D721Med (cell line): ENCODE data around the gene RALGPS2.

Experiments used
- DNase-seq: peaks from one replicate; pipeline ENCODE4 v3.0.0; 2011; ENCODE audit warnings: low spot score; ENCODE audit not compliant: insufficient read length
- FAIRE-seq: peaks from 2 replicates; lab custom pipeline; 2011; peaks lifted over from hg19 to GRCh38; lab: Jason Lieb, UNC
- TF ChIP-seq, protein P1 (sequence below): IDR thresholded peaks from 2 replicates; pipeline ENCODE4 v1.5.1; 2012; ENCODE audit warnings: mild to moderate bottlenecking, control low read depth; ENCODE audit not compliant: insufficient read depth; ENCODE audit errors: missing control alignments

The RALGPS2 gene

DNA sequence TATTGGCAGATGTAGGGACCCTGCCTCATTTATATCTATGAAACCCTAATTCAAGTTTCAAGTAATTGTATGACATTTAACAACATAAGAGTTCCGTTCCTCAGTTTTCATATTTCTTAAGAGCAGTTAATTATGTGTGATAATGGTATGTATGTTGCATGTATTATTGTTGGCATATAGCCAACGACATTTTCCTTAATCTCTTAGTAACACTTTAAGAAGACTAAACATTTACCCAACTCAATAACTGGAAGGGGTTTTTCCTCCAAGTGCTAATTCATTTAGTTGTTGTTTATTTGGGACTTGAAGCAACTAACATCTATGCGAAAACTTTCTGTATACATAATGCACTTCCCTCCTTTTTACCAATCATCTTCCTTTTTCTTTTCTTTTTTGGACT lies 1.5 kb upstream of the RALGPS2 start:
- TF ChIP-seq, protein P1, sequence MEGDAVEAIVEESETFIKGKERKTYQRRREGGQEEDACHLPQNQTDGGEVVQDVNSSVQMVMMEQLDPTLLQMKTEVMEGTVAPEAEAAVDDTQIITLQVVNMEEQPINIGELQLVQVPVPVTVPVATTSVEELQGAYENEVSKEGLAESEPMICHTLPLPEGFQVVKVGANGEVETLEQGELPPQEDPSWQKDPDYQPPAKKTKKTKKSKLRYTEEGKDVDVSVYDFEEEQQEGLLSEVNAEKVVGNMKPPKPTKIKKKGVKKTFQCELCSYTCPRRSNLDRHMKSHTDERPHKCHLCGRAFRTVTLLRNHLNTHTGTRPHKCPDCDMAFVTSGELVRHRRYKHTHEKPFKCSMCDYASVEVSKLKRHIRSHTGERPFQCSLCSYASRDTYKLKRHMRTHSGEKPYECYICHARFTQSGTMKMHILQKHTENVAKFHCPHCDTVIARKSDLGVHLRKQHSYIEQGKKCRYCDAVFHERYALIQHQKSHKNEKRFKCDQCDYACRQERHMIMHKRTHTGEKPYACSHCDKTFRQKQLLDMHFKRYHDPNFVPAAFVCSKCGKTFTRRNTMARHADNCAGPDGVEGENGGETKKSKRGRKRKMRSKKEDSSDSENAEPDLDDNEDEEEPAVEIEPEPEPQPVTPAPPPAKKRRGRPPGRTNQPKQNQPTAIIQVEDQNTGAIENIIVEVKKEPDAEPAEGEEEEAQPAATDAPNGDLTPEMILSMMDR, result no peak
- FAIRE-seq, result peak; percentile 93
- no peak for DNase-seq

GRCh38 chr1:178724376-178724727 lies 692 bp upstream of the RALGPS2 start:
- FAIRE-seq (no peak), DNase-seq (no peak)
- TF ChIP-seq, protein P1, result no peak

DNA sequence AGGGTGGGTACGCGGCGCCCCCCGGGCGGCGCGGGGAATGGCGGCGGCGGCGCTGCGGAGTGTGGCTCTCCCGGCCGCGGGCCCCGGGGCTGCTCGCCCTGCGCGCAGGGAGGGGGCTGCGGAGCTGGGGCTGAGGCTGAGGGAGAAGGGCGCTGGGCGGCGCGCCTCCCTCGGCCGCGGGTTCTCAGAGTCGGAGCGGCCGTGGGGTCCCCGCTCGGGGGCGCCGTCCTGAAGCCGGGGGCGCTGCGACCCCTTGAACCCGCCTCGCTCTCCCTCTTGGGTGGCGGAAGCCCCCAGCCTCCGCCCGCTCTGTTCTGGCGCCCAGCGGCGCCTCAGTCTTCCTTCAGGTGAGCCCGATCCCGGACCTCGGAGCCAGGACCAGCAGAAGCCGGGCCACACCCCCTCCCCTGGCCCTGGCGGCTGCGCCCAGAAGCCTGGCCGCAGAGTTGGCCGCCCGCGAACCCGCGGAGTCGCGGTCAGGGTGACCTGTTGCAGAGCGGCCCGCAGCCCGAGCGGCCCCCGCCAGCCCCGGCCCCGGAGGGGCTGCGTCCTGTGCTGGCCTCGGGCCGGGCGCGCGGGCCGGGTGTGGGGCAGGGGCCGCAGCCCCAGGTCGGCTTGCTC lies 532 bp downstream of the RALGPS2 start:
- TF ChIP-seq, protein P1, result no peak
- no peak for FAIRE-seq
- DNase-seq, result no peak

GRCh38 chr1:178726087-178726517 lies 1.1 kb downstream of the RALGPS2 start:
- no peak for FAIRE-seq
- DNase-seq, result no peak
- TF ChIP-seq, protein P1, result no peak

DNA sequence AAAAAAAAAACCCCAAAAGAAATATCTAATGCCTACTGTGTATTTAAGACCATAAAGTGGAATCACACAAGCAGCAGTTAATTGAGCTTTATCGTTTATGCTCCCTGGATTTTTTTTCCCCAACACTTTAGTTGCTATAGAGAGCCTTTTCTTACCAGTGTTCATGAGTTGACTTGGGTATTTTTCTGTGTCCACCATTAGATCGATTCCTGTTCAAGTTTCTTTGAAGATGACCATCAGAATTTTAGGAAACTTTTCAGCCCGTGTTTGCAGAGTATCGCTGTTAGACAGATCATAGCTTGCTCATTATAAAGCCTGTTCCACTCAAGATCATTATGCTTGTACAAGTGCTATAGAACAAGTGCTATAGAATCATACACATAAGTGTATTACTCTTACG lies 1.5 kb downstream of the RALGPS2 start:
- TF ChIP-seq, protein P1, result no peak
- FAIRE-seq (peak; percentile 96), DNase-seq (no peak)

GRCh38 chr1:178727014-178727895 lies 2.2 kb downstream of the RALGPS2 start:
- TF ChIP-seq, protein P1, result no peak
- DNase-seq (no peak), FAIRE-seq (peak; percentile 86)

DNA sequence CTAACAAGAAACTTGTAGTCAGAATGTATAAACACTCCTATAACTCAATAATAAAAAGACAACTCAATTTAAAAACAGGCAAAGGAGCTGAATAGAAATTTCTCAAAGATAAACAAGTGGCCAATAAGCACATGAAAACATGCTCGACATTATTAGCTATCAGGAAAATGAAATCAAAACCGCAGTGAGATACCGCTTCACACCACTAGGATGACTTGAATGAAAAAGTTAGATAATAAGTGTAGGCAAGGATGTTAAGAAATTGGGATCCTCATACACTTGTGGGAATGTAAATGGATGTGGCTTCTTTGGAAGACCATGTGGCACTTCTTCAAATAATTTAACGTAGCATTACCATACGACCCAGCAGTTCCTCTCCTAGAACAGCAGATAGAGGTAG lies 8.9 kb downstream of the RALGPS2 start:
- TF ChIP-seq, protein P1, result no peak
- no peak for DNase-seq
- FAIRE-seq, result peak; percentile 75
